Fibroblast of the conjunctiva (primary cell): Measurements from ENCODE around the gene SPEG.
A peak's percentile ranks its signal among the peaks of the same experiment; 100 is the strongest.

ENCODE experiments used
- DNase-seq: peaks from one replicate; pipeline ENCODE4 v3.0.0-alpha.2; 2010; ENCODE audit warnings: low read depth

SPEG gene

DNA sequence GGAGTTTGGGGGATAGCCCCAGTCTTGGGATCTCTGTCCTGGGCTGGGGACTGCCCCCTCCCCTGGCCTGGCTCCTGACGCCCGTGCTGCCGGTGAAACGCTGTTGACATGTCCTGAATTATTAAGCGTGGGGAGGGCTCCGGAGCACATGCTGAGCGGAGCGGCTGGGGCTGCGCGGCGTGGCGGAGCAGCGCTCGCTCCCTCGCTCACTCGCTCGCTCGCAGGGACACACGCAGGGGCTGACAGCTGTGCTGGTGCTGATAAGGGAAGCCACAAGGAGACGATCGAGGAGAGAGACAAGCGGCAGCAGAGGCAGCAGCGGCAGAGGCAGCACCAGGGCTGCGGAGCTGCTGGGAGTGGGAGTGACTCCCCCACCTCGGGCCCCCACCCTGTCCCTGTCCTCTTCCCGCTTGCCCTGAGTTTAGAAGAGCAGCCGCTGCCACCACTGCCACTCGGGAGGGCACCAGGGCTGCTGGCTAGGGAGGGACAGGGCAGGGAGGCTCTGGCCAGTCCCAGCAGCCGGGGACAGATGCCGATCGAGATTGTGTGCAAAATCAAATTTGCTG is 79.6 kb downstream of the SPEG start, which contains the start of gene ASIC4:
Gene ASIC4, plus strand, starts transcription at position 287 of the 566 bp plus-strand sequence. Its CDS starts 243 bp downstream, at position 530.
- no peak for DNase-seq

DNA sequence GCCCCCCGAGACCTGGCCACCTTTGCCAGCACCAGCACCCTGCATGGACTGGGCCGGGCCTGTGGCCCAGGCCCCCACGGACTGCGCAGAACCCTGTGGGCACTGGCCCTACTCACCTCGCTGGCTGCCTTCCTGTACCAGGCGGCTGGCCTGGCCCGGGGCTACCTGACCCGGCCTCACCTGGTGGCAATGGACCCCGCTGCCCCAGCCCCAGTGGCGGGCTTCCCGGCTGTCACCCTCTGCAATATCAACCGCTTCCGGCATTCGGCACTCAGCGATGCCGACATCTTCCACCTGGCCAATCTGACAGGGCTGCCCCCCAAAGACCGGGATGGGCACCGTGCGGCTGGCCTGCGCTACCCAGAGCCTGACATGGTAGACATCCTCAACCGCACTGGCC is 80.2 kb downstream of the SPEG start:
- no peak for DNase-seq

DNA sequence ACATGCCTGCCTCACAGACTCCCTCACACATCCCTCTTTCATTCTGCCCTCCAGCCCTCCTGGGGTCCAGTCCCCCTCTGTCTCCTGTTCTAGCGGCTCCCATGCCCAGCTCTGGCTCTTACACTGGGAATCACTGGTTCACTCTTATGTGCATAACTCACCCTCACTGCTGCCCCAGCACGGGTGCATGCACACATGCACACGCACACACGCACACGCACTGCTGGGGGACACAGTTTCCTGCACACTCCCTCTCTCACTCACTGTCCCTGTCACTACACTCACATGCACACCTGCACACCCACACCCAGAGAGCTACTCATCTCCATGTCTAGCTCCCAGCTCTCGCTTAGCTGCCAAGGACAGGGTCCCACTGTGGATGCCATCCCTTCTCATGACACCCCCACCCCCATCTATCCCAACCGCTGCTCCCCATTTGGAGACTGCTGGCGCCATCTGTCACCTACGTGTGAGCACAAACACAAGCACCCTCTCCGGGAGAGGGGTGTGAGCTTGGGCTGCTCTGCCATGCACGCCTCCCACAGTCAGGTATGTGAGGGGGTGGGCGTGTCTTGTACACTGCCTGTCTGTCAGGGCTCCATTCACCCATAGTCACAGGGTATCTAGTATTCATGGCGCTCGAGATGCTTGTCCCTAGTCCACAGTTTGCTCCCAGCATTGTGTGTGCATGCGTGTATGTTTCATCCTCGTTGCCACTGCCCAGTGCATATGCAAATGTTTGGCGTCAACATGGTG is 81.4 kb downstream of the SPEG start:
- no peak for DNase-seq

DNA sequence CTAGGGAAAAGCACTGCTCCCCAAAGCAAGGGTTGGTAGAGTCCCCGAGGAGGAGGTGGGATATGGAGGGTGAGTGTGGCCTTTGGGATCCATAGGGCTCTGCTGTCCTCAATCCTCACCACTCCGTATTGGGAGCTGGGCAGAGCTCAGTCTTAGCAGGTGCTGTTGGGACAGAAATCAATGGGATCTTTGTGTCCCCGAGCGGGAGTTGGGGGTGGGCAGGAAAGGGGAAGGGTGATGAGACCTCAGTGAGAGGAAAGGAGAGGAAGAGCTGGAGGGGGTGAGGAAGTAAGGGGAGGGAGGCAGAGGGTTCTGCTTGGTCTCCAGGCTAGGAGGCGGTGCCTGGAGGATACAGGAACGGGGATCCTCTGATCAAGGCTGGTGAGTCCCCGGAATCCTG is 82.2 kb downstream of the SPEG start:
- DNase-seq = no peak

DNA sequence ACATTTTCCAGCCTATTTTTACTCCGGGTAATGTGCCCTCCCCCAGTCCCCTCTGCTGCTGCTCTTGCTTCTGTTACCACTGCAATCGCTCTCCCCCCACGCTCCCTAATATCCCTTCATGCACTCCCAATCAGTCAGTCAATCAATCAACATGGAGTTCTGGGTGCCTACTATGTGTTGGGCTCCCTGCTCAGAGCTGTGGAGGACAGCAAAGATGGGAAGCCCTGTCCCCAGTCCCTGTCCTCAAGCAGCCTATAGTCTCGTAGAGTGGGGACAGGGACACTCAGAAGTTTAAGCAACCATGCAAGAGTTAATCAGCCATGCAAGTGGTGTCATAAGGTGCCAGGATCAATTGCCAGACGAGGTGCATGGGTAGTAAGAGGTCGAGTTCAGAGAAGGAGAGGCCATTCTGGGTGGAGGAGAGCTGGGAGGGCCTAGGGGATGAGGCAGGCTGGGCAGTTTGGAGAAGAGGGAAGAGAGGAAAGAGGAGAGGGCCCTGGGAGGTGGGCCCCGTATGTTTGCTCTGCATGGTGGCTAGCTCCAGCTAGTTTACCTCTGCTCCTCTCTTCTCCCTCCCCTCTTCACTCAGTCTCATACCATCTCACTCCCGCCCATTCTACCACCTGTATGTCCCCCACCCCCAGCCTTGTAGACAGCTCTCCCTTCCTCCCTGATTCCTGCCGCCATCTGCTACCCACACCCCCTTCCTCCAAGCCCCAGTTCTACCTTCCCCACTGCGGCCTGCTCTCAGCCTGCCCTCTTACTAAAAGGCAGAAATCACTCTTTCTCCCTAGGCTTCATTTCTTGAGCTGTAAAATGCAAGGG is 83.5 kb downstream of the SPEG start:
- no peak for DNase-seq

DNA sequence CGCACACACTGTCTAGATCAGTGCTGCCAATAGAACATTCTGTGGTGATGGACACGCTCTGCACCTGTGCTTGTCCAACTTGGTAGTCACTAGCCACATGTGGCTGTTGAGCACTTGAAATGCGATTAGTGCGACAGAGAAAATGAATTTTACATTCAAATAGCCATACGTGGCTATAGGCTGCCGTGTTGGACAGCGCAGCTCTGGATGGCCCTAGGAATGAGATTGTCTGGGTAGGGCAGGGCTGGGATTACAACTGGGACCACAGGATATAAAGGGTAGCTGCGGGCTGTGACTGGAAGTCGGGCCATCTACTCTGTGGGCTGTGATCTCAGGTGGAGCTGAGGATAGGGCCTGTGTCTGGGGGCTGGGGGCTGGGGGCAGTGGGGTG is 84.9 kb downstream of the SPEG start:
- no peak for DNase-seq

DNA sequence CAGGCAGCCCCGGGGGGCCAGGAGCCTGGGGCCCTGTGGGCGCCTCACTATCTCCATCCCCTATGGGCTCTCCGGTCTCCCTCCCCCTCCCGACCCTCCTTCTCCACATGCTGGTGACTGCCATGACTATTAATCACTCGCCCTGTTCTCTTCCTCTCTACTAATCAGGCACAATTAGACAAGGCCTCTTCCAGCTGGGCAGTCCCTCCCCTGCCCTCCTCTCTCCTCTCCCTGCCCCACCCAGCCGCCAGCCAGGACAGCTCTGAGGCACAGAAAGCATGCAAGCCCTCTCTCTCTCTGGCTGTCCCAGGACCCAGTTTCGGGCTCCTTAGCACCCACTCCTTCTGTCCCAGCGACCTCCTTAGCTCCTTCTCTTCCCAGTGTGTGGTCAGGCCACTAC is 85.4 kb downstream of the SPEG start:
- DNase-seq = no peak

DNA sequence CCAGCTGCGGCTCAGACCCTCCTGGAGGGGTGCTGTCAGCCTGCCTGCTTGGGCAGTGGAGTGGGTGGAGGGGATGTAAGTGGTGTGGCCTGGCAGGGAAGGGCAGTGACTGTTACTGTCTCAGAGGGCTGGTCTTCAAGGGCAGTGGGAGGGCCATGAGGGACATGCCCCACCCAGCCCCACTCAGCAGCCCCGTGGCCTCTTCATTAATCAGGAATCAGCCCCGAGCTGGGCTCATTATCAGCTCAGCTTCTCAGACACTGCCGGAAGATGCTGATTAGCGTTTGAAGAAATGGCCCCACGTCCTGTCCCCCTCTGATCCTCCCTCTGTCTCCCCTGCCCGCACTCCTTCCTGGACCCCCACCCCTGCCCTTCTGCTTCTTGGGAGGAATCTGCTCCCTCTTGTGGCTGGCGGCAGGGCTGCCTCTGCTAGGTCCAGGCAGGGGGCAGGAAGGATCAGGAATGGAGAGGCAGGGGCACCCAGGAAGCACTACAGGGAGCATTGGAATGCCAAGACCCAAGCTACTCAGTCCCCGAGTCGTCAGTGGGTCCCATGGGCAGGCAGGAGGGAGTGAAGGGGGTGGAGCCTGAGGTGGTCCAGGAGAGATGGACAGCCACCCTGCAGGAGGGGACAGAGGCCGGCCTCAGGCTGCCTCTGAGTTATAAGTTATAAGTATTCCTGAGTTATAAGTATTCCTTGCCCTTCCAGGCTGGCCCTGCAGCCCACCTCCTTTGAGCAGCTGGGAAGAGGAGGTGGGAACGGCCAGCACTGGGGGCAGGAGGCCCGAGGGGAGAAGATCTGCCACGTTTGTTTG is 86.6 kb downstream of the SPEG start:
- DNase-seq = no peak

DNA sequence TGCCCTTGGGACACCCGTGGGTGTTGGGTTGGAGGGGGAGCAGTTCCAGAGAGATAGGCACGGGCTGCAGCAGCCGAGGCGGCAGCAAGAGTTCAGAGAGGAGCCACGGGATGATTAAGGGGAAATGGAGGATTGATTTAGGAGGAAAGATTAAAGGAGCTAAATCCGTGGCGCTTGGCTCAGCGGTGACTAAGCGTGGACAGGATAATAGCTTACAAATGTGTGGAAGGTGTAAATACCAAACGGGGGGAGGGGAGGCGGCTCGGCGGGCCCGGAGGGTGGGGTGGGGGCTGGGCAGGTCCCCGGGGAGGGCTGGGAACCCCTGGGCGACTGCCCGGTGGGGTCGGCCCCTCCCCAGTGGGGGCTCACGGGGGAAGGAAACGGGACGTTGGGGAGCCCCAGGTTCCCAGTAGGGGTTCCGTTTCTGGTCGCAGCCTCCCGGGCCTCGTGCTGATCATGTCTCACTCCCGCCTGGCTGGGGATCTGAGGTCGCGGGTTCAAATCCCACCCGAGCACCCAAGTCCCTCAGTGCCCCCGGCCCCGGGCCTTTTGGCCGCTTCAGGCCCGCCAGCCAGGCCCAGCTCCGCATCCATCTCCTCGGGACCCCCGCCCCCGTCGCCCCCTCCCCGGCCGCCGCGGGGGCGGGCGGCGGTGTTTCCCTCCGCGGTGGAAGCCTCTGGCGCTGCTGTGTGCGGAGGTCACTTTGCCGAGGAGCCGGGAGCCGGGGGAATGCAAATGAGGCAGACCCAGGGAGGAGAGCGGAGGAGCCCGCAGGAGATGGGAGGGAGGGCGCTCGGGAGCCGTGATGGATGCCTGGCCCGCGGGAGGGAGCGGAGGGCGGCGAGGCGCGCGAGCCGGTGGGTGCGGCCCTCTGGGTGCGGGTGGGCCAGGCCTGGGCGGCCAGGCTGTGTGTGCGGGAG is 87.7 kb downstream of the SPEG start:
- DNase-seq = no peak

DNA sequence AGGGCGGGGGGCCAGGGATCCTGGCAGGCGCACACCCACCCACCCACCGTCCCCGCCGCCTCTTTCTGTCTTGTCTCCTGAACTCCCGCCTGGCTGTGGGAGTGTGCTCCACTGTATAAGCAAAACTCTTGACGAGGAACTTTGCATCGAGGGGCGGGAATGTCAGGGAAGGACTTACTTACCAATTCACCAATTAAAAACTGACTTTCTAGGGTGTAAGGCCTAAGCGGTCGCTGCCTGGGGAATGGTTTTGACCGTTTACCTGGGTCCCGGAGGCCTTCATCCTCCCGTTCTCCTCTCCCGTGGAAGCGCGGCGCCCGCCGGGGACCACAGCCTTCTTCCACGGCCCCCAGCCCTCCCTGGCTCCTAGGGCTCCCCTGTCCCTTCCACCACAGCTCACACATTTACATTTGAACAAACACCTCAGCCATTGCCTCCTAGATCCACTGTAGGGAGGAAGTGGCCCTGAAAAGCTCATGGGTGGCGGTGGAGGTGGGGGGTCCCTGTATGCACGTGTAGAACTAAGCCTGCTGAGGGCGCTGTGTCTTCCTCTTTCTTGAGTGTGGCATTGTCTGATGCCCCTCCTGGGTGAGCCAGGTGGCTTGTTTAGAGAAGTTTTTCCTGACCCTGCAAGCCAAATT is 88.5 kb downstream of the SPEG start:
- no peak for DNase-seq

DNA sequence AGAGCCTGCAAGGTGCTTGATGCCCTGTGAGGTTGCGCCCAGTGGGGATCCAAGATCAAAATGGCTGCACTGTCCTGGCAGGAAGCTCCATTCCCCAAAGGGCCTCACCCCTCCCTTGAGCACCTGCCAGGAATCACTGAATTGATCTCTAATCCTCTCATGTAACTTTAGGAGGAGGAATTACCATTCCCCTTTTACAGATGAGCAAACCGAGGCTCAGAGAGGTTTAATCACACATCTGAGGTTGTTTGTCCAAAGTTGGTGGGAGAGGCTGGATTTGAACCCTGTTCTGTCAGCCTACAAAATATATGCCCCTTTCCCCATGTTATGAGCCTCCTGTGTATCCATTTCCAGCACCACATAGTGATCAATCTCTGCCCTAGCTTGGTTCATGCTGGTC is 90.2 kb downstream of the SPEG start:
- DNase-seq = no peak

DNA sequence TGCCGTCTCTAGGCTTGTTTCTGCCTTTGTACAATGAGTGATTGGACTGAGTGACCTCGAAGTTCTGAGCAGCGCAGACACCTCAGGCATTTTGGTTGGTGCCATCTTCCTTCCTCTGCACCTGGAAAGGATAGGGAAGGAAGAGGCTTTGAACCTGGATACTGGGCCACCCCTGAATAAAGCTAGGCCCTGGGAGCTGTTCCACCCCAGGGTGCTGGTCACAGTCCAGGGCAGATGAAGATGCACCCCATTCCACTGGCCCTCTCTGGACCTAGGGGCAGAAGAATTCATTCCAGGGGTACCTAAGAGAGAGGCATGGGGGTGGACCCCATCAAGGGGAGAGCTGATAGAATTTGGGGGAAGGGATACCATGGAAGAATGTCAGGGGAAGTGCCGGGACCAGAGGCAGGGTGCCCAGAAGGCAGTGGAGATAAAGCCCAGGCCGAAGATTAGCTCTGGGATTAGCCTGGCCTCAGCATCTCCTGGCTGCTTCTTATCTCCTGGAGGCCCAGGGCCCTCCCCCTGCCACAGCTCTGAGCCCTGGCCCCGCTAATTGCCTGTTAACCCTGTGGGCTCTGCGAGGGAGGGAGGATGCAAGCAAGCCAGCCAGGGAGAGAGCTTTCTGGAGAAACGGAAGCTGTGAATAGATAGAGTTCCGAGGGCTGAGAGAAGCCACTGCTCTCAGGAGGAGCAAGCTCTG is 91.0 kb downstream of the SPEG start:
- no peak for DNase-seq

DNA sequence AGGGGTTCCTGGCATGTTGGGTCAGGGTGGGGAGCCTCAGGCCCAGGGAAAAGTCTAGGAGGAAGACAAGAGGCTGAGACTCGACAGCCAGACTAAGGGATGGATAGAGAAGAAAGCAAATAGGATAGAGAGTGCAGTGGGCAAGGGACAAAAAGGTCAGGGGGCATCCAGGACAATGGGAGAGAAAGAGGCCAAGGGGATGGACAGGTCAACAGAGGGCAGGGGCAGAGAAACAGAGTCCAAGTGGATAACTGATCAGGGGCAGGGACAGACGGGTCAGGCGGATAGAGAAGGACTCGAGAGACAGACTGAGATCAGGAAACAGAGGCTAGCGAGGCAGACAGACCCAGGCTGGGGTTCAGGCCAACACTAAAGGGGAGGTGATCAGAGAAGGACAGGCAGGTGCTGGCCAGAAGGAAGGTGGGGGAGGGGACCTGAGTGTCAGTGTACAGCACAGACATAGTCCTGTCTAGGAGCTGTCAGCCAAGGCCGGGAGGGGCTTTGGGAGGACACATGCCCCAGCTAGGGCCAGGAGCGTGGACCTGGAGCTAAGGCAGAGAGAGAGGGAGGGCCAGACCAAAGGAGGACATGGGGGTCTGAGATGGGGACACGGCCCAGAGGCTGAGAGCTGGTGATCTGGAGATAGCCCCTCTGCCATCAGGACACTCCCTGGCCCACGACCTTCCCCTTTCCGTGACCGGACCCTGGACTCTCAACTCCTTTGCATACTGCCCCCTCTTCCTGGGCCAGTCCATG is 91.9 kb downstream of the SPEG start:
- no peak for DNase-seq

DNA sequence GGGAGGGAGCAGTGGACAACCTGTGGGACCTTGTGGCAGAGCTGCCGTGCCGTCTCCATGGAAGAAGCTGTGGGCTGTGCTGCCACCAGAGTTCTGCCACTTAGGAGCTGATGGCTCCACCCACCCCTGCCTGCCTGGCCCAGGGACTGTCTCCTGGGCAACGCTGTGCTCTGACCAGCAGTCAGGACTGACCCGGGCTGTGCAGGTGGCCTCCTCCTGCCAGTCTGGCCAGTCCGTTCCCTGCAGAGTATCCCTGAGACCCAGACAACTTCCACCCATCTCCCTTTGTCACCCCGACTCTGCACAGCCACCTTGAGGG is 92.4 kb downstream of the SPEG start:
- no peak for DNase-seq

DNA sequence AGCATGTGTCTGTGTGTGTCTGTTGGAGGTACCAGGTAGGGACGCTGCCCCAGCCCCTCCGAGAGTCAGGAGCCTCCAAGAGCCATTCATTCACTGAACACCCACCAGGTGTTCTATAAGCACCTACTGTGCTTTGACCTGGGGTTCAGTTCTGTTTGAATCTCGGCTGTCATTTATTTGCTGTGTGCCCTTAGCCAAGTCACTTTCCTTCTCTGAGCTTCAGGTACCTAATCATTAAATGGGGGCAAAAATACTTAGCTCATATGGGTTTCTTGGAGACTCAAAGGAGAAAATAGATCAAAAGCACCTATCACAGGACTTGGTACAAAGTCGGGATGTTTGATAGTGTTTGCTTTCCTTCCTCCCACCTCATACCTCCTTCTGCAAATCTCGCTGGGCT is 92.8 kb downstream of the SPEG start:
- no peak for DNase-seq

DNA sequence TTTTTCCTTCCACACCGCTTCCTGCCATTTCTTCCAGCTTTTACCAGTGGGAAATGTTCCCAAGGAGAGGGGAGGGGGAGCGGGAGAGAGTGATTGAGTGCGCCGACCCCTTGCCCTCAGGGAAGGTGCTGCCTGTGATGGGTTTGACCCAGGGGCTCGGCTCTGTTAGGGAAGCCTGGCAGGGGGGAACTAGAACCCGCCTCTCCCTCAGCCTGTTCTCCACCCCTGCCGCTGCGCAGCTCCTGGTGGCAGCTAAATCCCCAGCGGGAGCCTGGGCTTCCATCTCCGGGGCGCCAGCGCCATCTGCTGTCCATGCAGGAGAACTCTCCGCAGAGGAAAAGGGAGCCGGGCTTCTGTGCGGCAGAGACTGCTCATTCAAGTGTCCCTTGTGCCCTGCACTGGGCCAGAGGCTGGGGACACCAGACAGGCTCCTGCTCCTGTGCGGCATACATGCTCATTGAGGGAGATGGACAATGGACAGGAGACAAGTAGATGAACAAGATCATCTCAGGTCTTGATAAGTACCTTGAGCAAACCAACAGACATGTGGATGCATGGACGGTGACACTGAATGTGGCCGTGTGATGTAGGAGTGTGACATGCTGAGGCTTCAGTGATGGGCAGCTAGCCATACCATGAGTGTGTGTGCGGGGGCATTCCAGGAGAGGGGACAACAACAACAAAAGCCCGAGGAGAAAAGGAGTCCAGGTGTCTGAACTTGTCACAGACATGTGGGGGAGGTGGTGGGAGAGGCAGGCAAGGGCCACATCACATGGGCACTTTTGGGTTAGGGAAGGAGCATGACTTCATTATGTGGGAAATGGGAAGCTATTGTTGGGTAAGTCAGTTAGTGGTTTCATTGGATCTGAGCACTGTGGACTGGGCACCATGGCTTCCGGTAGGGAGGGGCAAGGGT is 95.7 kb downstream of the SPEG start:
- DNase-seq = peak; percentile 74

DNA sequence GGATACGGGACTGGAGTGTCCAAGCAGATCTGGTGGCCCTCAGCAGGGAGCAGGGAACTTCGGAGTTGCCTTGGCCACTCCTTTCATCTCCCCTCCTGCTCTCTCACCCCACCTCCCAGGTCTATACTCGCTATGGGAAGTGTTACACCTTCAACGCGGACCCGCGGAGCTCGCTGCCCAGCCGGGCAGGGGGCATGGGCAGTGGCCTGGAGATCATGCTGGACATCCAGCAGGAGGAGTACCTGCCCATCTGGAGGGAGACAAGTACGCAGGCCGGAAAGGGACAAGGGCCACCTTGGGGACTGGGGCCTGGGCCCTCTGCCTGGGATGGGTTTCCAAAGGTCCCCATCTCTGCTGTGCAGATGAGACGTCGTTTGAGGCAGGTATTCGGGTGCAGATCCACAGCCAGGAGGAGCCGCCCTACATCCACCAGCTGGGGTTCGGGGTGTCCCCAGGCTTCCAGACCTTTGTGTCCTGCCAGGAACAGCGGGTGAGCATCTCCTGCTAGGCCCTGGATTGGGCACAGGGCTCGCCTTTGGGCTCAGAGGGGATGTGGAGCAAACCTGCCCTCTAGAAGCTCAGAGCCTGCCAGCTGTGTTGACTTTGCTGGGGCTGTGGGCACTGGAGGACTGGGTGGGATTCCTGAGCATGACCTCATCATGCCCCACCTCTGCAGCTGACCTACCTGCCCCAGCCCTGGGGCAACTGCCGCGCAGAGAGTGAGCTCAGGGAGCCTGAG is 97.2 kb downstream of the SPEG start:
- DNase-seq = no peak

DNA sequence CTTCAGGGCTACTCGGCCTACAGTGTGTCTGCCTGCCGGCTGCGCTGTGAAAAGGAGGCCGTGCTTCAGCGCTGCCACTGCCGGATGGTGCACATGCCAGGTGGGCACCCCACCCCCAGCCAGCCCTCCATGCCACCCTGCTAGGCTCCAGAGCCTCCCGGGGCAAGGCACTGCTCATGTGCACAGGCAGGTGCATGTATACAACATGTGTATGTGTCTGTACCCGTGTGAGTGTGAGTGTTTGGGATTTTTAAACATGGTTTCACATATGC is 97.7 kb downstream of the SPEG start:
- DNase-seq = no peak
